Endothelial cell of umbilical vein (primary cell): Measurements from ENCODE around the gene CBFA2T3. TPM values are rescaled to one million over a fixed set of nuclear protein-coding genes. Genes with fewer than 3 reads are reported as not detected.

Experiments
- BruUV-seq: library from RNA; stranded (reverse); fragments of 400-500 nt; replicated peaks from 2 replicates; lab custom pipeline; 2021; lab: Mats Ljungman, UMichigan
- CTCF ChIA-PET: fragments of 300-600, 350-600 bp; sonication (Branson Sonifier 250); formaldehyde crosslinking; loops from one replicate; lab custom pipeline; 2021; ENCODE audit warnings: antibody characterized with exemption, inconsistent platforms; lab: Charles Lee
- POLR2A ChIA-PET: fragments of 300-600, 350-600 bp; sonication (Branson Sonifier 250); formaldehyde crosslinking; loops from one replicate; lab custom pipeline; 2021; ENCODE audit warnings: antibody characterized with exemption, inconsistent platforms; lab: Charles Lee
- DNase-seq: peaks from one replicate; pipeline ENCODE4 v3.0.0-alpha.2; 2011; ENCODE audit warnings: low read depth, low spot score
- FAIRE-seq: peaks from 2 replicates; lab custom pipeline; 2011; peaks lifted over from hg19 to GRCh38; lab: Jason Lieb, UNC
- H2AFZ ChIP-seq: 2 replicates; pipeline ENCODE4 v1.6.0; 2012; ENCODE audit warnings: low read depth, low read length, control low read depth, inconsistent platforms
- H3K27ac ChIP-seq: 2 replicates; pipeline ENCODE4 v1.5.1; 2011; ENCODE audit warnings: low read depth, mild to moderate bottlenecking, control low read depth, low read length, moderate library complexity; ENCODE audit not compliant: insufficient read depth
- H3K27me3 ChIP-seq, 2 experiments: 2 replicates each; pipeline versions ENCODE4 v1.6.0 to v1.6.1; 2011; ENCODE audit warnings: low read length in 2 of 2, mixed read lengths in 1 of 2; ENCODE audit not compliant: control insufficient read depth in 2 of 2, insufficient read depth in 2 of 2
- H3K36me3 ChIP-seq, 2 experiments: 2 replicates in 1 of 2; 3 replicates in 1 of 2; pipeline ENCODE4 v1.5.1; 2011; ENCODE audit warnings: low read length in 2 of 2, mild to moderate bottlenecking in 1 of 2, moderate library complexity in 1 of 2; ENCODE audit not compliant: control insufficient read depth in 2 of 2, insufficient read depth in 2 of 2; ENCODE audit errors: extremely low read depth in 1 of 2
- H3K4me1 ChIP-seq: 3 replicates; pipeline ENCODE4 v1.5.1; 2011; ENCODE audit warnings: mild to moderate bottlenecking, low read length; ENCODE audit not compliant: control insufficient read depth, insufficient read depth; ENCODE audit errors: extremely low read depth
- H3K4me2 ChIP-seq: 2 replicates; pipeline ENCODE4 v1.6.1; 2011; ENCODE audit warnings: low read length, control low read depth, mixed read lengths; ENCODE audit not compliant: insufficient read depth
- H3K4me3 ChIP-seq, 3 experiments: fragments of 200-600 bp in 1 of 3; sonication (generic), shearing (Covaris generic) in 1 of 3; replicated peaks in 1 of 3; 2 replicates each; pipeline ENCODE4 v1.5.1; 2011 to 2016; ENCODE audit warnings: control low read depth in 3 of 3, low read length in 3 of 3, mild to moderate bottlenecking in 2 of 3, inconsistent platforms in 1 of 3, low read depth in 1 of 3, moderate library complexity in 1 of 3; ENCODE audit not compliant: insufficient read depth in 1 of 3
- H3K79me2 ChIP-seq: 2 replicates; pipeline ENCODE4 v1.6.0; 2012; ENCODE audit warnings: low read length, inconsistent platforms; ENCODE audit not compliant: control insufficient read depth, insufficient read depth
- H3K9ac ChIP-seq: replicated peaks from 2 replicates; pipeline ENCODE3; 2011; ENCODE audit warnings: low read length, control low read depth; ENCODE audit not compliant: insufficient read depth; ENCODE audit errors: extremely low read depth
- H3K9me1 ChIP-seq: replicated peaks from 3 replicates; pipeline ENCODE4 v1.6.0; 2011; ENCODE audit warnings: mild to moderate bottlenecking, low read length; ENCODE audit not compliant: control insufficient read depth, insufficient read depth; ENCODE audit errors: extremely low read depth
- H3K9me3 ChIP-seq: replicated peaks from 2 replicates; pipeline ENCODE4 v1.5.1; 2012; ENCODE audit warnings: low read length, inconsistent platforms; ENCODE audit not compliant: control insufficient read depth, insufficient read depth
- H4K20me1 ChIP-seq: replicated peaks from 2 replicates; pipeline ENCODE3; 2011; ENCODE audit warnings: mild to moderate bottlenecking, low read length; ENCODE audit not compliant: control insufficient read depth, insufficient read depth; ENCODE audit errors: extremely low read depth
- FOS ChIP-seq: IDR thresholded peaks from 2 replicates; pipeline ENCODE4 v1.6.1; 2011; ENCODE audit warnings: mild to moderate bottlenecking, low read length, moderate library complexity, borderline replicate concordance; ENCODE audit not compliant: insufficient read depth
- GATA2 ChIP-seq: IDR thresholded peaks from 2 replicates; pipeline ENCODE4 v1.7.0; 2011; ENCODE audit warnings: low read depth, mild to moderate bottlenecking, moderate library complexity, mixed read lengths, low read length; ENCODE audit not compliant: insufficient read length, insufficient read depth
- JUN ChIP-seq: IDR thresholded peaks from 2 replicates; pipeline ENCODE4 v1.6.1; 2011; ENCODE audit warnings: borderline replicate concordance, low read depth; ENCODE audit not compliant: insufficient read length, insufficient read depth
- MYC ChIP-seq: IDR thresholded peaks from one replicate; pipeline ENCODE4 v1.6.1; 2011; ENCODE audit warnings: mild to moderate bottlenecking, low read depth, low read length
- POLR2A ChIP-seq: IDR thresholded peaks from 2 replicates; pipeline ENCODE4 v1.6.1; 2012; ENCODE audit warnings: low read depth, mild to moderate bottlenecking, control low read depth, low read length
- POLR2AphosphoS5 ChIP-seq: IDR thresholded peaks from 2 replicates; pipeline ENCODE4 v1.6.1; 2012; ENCODE audit warnings: low read depth, mild to moderate bottlenecking, control low read depth, low read length, moderate library complexity; ENCODE audit not compliant: insufficient read depth
- dilution Hi-C: fragments of 300-500 bp; cut with MboI; formaldehyde crosslinking; loops from one replicate; pipeline ENCODE4 v1.15.0; 2019; ENCODE audit warnings: low sequenced_read_pairs; ENCODE audit not compliant: extremely low pct_ligation_motif_present
- intact Hi-C: fragments of 100-400 bp; cut with micrococcal nuclease; formaldehyde crosslinking; loops from one replicate; pipeline ENCODE4 v1.10.0; 2022
- polyA plus RNA-seq, 4 experiments: library from polyadenylated mRNA; depleted of rRNA in 3 of 4; stranded (reverse) in 3 of 4; unstranded in 1 of 4; fragments of >200 nt; gene quantifications; 2 replicates each; pipeline versions ENCODE4 v1.2.1 to v1.2.3, GENCODE V29; 2011 to 2012; ENCODE audit warnings: missing spikeins in 1 of 4
- total RNA-seq: library from RNA; stranded (reverse); gene quantifications from 2 replicates; pipeline ENCODE4 v1.2.3, GENCODE V29; 2021
- TF ChIP-seq, protein P1 (sequence below), 2 donors: IDR thresholded peaks; 1 replicate in 1 of 2; 2 replicates in 1 of 2; pipeline ENCODE4 v1.5.1; 2011; ENCODE audit warnings: low read length in 2 of 2, mild to moderate bottlenecking in 2 of 2, moderate library complexity in 2 of 2, control low read depth in 1 of 2, inconsistent platforms in 1 of 2, low read depth in 1 of 2; ENCODE audit not compliant: insufficient read depth in 1 of 2; ENCODE audit errors: extremely low read depth in 1 of 2
- TF ChIP-seq, protein P2 (sequence below): IDR thresholded peaks from 2 replicates; pipeline ENCODE4 v1.6.1; 2011; ENCODE audit not compliant: insufficient read depth, insufficient read length

The CBFA2T3 gene
- total and polyA plus RNA-seq, 2 donors (not counting 3 experiments of a cell fraction or from before 2014, with no cell fraction given): not detected

DNA sequence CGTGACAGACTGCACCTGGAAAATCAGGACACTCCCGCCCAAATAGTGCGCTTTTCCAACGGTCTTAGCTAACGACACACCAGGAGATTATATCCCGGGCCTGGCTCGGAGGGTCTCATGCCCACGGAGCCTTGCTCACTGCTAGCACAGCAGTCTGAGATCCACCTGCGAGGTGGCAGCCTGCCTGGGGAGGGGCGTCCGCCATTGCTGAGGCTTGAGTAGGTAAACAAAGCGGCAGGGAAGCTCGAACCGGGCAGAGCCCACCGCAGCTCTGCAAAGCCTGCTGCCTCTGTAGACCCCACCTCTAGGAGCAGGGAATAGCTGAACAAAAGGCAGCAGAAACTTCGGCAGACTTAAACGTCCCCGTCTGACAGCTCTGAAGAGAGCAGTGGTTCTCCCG is 125.4 kb downstream of the CBFA2T3 start:
- H2AFZ ChIP-seq: no peak overlapping the region
- dilution Hi-C loops: no loop called here
- no peak overlapping the region for H3K4me2 ChIP-seq
- H3K4me3 ChIP-seq: no peak overlapping the region
- DNase-seq (no peak), FAIRE-seq (no peak)
- H3K4me1 ChIP-seq: no peaks in the 10 kb centered on the region
- no peaks in the 10 kb centered on the region for H3K9me3 ChIP-seq
- BruUV-seq: no TSS peak
- H3K27me3 ChIP-seq: no peaks in the 10 kb centered on the region
- intact Hi-C loops: no loop called here
- no peaks in the 10 kb centered on the region for H3K9me1 ChIP-seq
- TF ChIP-seq, protein P1, sequence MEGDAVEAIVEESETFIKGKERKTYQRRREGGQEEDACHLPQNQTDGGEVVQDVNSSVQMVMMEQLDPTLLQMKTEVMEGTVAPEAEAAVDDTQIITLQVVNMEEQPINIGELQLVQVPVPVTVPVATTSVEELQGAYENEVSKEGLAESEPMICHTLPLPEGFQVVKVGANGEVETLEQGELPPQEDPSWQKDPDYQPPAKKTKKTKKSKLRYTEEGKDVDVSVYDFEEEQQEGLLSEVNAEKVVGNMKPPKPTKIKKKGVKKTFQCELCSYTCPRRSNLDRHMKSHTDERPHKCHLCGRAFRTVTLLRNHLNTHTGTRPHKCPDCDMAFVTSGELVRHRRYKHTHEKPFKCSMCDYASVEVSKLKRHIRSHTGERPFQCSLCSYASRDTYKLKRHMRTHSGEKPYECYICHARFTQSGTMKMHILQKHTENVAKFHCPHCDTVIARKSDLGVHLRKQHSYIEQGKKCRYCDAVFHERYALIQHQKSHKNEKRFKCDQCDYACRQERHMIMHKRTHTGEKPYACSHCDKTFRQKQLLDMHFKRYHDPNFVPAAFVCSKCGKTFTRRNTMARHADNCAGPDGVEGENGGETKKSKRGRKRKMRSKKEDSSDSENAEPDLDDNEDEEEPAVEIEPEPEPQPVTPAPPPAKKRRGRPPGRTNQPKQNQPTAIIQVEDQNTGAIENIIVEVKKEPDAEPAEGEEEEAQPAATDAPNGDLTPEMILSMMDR (IDR thresholded peaks at IDR 0.05; ENCODE audit: extremely low read depth in 1 of 2, insufficient read depth in 1 of 2, low read depth in 1 of 2, low read length in 2 of 2): no peak
- TF ChIP-seq POLR2AphosphoS5 (no peak), GATA2 (no peak), FOS (no peak), JUN (no peak), POLR2A (no peak), MYC (no peak)
- TF ChIP-seq, protein P2, sequence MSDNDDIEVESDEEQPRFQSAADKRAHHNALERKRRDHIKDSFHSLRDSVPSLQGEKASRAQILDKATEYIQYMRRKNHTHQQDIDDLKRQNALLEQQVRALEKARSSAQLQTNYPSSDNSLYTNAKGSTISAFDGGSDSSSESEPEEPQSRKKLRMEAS: no peak
- POLR2A ChIA-PET: no interaction called here
- no peaks in the 10 kb centered on the region for H4K20me1 ChIP-seq
- peaks cover 0 to 5% of the 10 kb centered on the region in 2 experiments for H3K36me3 ChIP-seq
- peaks cover 4% of the 10 kb centered on the region for H3K79me2 ChIP-seq
- no peak overlapping the region for H3K9ac ChIP-seq
- H3K27ac ChIP-seq: no peak overlapping the region
- CTCF ChIA-PET: interaction anchor here (1.9 kb wide), 1 partner anchor 114 kb away, joined by 7 read pairs; no protein-coding TSS in a partner anchor
